Central memory CD8-positive, alpha-beta T cell (primary cell): ENCODE results near the gene NUP214.
"Not testable (repeated sequence)": the region's sequence is repeated elsewhere in the genome, so short reads cannot be mapped to it uniquely, and the experiment has no call there.

ENCODE experiments used
- ATAC-seq: fragments of 150-1000 bp; cut with Tn5 transposase; replicated peaks from 2 replicates; pipeline ENCODE4 v1.10.0; 2022; ENCODE audit warnings: mild to moderate bottlenecking, moderate FRiP score, moderate number of reproducible peaks; ENCODE audit not compliant: poor library complexity, severe bottlenecking; ENCODE audit errors: extremely low read depth
- DNase-seq, 2 donors: peaks; one replicate each; pipeline ENCODE4 v3.0.0; 2021; ENCODE audit warnings: low spot score in 2 of 2
- H3K27ac Mint-ChIP-seq: one replicate; pipeline ENCODE4 v1.8.0; 2022; ENCODE audit warnings: low read depth, mild to moderate bottlenecking, moderate library complexity, mixed read lengths
- H3K27me3 Mint-ChIP-seq: one replicate; pipeline ENCODE4 v1.8.0; 2022; ENCODE audit warnings: mixed read lengths
- H3K36me3 Mint-ChIP-seq: one replicate; pipeline ENCODE4 v1.8.0; 2022; ENCODE audit warnings: mild to moderate bottlenecking, moderate library complexity, mixed read lengths; ENCODE audit not compliant: insufficient read depth
- H3K4me1 Mint-ChIP-seq: one replicate; pipeline ENCODE4 v1.8.0; 2022; ENCODE audit warnings: mixed read lengths
- H3K4me3 Mint-ChIP-seq: one replicate; pipeline ENCODE4 v1.8.0; 2022; ENCODE audit warnings: mild to moderate bottlenecking, moderate library complexity, mixed read lengths
- H3K9me3 Mint-ChIP-seq: one replicate; pipeline ENCODE4 v1.8.0; 2022; ENCODE audit warnings: mixed read lengths

Gene NUP214

DNA sequence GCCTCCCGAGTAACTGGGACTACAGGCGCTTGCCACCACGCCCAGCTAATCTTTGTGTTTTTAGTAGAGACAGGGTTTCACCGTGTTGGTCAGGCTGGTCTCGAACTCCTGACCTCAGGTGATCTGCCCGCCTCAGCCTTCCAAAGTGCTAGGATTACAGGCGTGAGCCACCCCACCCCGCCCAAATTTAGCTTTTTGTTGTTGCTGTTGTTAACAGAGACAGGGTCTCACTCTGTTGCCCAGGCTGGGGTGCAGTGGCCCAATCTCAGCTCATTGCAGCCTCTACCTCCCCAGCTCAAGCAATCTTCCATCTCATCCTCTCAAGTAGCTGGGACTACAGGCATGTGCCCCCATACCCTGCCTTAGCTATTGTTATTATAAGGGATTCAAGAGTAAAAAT lies 25.5 kb upstream of the NUP214 start:
- H3K4me3 Mint-ChIP-seq, H3K27ac Mint-ChIP-seq, DNase-seq, H3K4me1 Mint-ChIP-seq, H3K9me3 Mint-ChIP-seq, ATAC-seq, H3K36me3 Mint-ChIP-seq: not testable (repeated sequence)
- peaks cover 31% of the 10 kb centered on the region for H3K27me3 Mint-ChIP-seq

DNA sequence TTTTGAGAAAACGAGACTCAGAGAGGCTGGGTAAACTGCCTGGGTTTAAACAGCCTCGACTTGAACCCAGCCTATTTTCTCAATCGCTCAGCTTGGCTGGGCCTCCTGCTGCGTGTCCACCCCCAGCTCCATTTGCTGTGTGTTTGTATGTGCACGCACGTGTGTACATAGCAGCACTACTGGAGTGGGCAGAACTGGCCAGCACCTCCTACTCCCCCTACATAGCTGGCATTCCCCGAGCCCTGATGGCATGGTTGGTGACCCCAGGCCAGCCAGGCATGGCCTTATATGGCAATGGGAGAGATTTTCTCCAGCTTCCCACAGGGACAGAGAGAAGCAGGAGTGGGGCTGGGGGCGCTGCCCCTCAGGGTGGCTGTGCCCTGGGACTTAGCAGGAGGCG lies 24.9 kb upstream of the NUP214 start:
- DNase-seq, result no peak
- Mint-ChIP-seq H3K27ac (no peak overlapping the region), H3K36me3 (no peaks in the 10 kb centered on the region), H3K4me1 (peaks cover 5% of the 10 kb centered on the region), H3K4me3 (no peak overlapping the region), H3K9me3 (no peaks in the 10 kb centered on the region), H3K27me3 (peaks cover 25% of the 10 kb centered on the region)
- ATAC-seq, result no peak

DNA sequence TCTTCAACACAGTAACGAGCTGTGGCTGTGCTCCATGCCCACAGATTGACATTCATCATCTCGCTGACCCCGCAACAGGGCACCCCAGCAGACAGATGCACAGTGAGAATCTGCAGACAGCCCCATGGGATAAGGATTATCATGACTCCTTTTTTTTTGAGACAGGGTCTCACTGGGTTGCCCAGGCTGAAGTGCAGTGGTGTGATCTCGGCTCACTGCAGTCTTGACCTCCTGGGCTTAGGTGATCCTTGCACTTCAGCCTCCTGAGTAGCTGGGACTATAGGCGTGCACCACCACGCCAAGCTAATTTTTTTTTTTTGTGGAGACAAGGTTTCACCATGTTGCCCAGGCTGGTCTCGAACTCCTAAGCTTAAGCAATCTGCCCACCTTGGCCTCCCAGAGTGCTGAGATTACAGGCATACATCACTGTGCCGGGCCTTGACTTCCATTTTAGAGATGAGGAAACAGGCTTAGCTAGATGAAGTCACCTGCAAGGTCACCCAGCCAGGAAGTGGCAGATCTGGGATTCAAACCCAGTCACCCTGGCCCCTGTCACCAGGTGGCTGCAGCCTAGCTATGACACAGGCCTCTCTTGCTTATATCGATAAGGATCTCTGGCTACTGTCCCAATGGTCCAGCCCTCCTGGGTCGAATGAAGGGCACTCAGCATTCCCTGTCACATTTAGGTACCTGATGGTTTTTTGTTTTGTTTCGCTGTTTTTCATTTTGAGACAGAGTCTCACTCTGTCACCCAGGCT lies 24.0 kb upstream of the NUP214 start:
- DNase-seq (no peak), ATAC-seq (no peak)
- no peaks in the 10 kb centered on the region for H3K36me3 Mint-ChIP-seq
- peaks cover 5% of the 10 kb centered on the region for H3K4me1 Mint-ChIP-seq
- no peaks in the 10 kb centered on the region for H3K9me3 Mint-ChIP-seq
- no peak overlapping the region for H3K4me3 Mint-ChIP-seq
- no peak overlapping the region for H3K27ac Mint-ChIP-seq
- H3K27me3 Mint-ChIP-seq, result peaks cover 24% of the 10 kb centered on the region

GRCh38 chr9:131103024-131103423 lies 22.4 kb upstream of the NUP214 start:
- Mint-ChIP-seq H3K27ac (no peak overlapping the region), H3K9me3 (no peaks in the 10 kb centered on the region), H3K4me3 (no peak overlapping the region), H3K36me3 (no peaks in the 10 kb centered on the region), H3K4me1 (no peaks in the 10 kb centered on the region), H3K27me3 (peaks cover 28% of the 10 kb centered on the region)
- DNase-seq (no peak), ATAC-seq (no peak)

DNA sequence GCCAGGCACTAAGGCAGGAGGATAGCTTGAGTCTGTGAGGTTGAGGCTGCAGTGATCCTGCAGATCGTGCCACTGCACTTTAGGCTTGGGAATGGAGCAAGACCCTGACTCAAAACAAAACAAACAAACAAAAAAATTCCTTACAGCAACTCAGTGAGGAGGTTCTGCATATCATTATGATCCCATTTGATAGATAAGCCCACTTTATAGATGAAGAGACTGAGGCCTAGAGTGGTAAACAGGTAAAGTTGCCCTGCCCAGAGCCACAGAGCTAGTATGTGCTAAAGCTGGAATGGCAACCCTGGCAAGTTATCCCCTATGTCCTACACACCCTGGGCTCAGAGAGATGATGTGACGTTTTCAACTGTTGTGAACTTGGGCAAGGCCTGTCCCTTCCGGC lies 21.9 kb upstream of the NUP214 start:
- H3K27ac Mint-ChIP-seq, result no peak overlapping the region
- DNase-seq (no peak), ATAC-seq (no peak)
- H3K4me1 Mint-ChIP-seq, result no peaks in the 10 kb centered on the region
- no peaks in the 10 kb centered on the region for H3K9me3 Mint-ChIP-seq
- no peaks in the 10 kb centered on the region for H3K36me3 Mint-ChIP-seq
- H3K4me3 Mint-ChIP-seq, result no peak overlapping the region
- H3K27me3 Mint-ChIP-seq, result peaks cover 24% of the 10 kb centered on the region

- no peak overlapping the region for H3K4me3 Mint-ChIP-seq
- no peak for ATAC-seq
- H3K9me3 Mint-ChIP-seq, result no peaks in the 10 kb centered on the region
- H3K4me1 Mint-ChIP-seq, result no peaks in the 10 kb centered on the region
- peaks cover 24% of the 10 kb centered on the region for H3K27me3 Mint-ChIP-seq
- H3K27ac Mint-ChIP-seq, result no peak overlapping the region
- no peaks in the 10 kb centered on the region for H3K36me3 Mint-ChIP-seq
- no peak for DNase-seq
These were observed 21.2 kb upstream of the NUP214 start for GRCh38 chr9:131104016-131104740.

- H3K27me3 Mint-ChIP-seq, result peaks cover 24% of the 10 kb centered on the region
- no peak overlapping the region for H3K4me3 Mint-ChIP-seq
- no peaks in the 10 kb centered on the region for H3K4me1 Mint-ChIP-seq
- no peaks in the 10 kb centered on the region for H3K36me3 Mint-ChIP-seq
- no peaks in the 10 kb centered on the region for H3K9me3 Mint-ChIP-seq
- no peak overlapping the region for H3K27ac Mint-ChIP-seq
- DNase-seq (no peak), ATAC-seq (no peak)
These were observed 19.4 kb upstream of the NUP214 start for GRCh38 chr9:131105952-131106351.

DNA sequence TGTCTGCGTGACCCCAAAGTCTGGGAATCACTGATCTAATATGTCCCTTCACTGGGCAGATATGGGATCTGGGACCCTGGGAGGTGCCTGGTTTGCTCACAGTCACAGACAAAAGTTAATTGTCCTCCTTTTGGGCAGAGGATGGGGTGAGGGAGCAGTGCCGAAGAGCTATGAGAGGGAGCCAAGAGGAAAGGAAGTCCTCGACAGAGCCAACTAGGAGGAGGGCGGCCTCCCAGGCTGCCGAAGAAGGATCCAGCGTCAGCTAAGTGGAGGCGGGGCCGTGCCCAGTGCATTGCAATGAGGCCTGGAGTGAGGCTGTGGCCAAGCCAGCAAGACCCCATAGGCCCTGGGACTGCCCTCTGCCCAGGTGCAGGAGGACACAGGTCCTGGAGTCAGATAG lies 17.6 kb upstream of the NUP214 start:
- no peaks in the 10 kb centered on the region for H3K4me1 Mint-ChIP-seq
- DNase-seq (no peak), ATAC-seq (no peak)
- H3K36me3 Mint-ChIP-seq, result no peaks in the 10 kb centered on the region
- H3K9me3 Mint-ChIP-seq, result no peaks in the 10 kb centered on the region
- no peak overlapping the region for H3K27ac Mint-ChIP-seq
- no peak overlapping the region for H3K4me3 Mint-ChIP-seq
- H3K27me3 Mint-ChIP-seq, result peaks cover 29% of the 10 kb centered on the region

DNA sequence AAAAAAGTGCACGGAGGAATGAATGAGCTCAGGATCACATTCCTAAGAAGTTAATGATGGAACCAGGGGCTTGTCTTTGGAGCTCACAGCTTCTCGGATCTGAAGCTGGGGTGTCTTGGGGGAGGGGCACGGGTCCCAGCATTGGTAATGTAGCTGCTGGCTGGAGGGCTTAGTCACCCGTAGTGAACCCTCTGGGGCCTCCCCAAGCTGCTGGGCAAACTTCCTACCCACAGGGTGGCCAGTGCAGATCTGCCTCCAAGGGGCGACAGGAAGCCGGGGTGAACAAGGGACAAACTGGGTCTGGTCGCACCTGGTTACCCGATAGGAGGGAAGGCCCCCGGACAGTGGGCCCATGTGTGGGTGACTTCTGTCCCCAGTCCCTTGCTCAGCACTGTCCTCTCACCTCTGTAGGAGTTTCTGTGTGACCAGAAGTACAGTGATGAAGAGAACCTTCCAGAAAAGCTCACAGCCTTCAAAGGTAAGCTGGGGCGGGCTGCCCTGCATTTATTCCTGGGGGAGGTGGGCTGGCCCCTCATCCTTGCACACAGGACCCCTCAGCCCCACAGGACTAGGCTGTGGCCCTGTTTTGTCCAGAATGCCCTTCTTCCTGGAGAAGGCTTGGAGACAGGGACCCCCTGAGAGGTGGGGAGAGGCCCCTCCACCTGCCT lies 14.1 kb upstream of the NUP214 start:
- Mint-ChIP-seq H3K27ac (no peak overlapping the region), H3K4me3 (no peak overlapping the region), H3K27me3 (peaks cover 40% of the 10 kb centered on the region), H3K9me3 (no peaks in the 10 kb centered on the region), H3K36me3 (no peaks in the 10 kb centered on the region), H3K4me1 (no peaks in the 10 kb centered on the region)
- ATAC-seq (no peak), DNase-seq (no peak)

DNA sequence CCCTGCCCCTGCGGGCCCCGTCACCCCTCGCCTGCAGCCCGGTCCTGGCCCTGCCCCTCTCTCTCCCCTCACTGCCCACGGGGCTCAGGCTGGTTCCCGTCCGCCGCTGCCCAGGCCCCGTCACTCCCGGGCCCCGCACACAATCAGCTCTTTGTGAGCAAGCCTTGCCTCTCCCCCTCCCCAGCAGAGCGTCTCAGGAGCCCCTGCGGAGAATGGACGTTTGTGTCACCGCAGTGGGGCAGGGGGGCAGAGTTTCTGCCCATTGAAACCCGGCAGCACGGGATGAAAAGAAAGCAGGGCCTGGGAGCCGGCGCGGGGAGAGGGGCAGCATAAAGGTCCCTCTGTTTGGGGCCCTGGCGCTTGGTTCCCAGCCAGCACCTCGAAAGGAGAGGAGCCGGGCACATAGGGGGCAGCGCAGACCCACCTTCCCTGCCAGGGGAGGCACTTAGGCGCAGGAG lies 13.5 kb upstream of the NUP214 start:
- Mint-ChIP-seq H3K9me3 (no peaks in the 10 kb centered on the region), H3K27ac (no peak overlapping the region), H3K27me3 (peaks cover 35% of the 10 kb centered on the region), H3K36me3 (no peaks in the 10 kb centered on the region), H3K4me1 (no peaks in the 10 kb centered on the region), H3K4me3 (no peak overlapping the region)
- ATAC-seq (no peak), DNase-seq (no peak)

DNA sequence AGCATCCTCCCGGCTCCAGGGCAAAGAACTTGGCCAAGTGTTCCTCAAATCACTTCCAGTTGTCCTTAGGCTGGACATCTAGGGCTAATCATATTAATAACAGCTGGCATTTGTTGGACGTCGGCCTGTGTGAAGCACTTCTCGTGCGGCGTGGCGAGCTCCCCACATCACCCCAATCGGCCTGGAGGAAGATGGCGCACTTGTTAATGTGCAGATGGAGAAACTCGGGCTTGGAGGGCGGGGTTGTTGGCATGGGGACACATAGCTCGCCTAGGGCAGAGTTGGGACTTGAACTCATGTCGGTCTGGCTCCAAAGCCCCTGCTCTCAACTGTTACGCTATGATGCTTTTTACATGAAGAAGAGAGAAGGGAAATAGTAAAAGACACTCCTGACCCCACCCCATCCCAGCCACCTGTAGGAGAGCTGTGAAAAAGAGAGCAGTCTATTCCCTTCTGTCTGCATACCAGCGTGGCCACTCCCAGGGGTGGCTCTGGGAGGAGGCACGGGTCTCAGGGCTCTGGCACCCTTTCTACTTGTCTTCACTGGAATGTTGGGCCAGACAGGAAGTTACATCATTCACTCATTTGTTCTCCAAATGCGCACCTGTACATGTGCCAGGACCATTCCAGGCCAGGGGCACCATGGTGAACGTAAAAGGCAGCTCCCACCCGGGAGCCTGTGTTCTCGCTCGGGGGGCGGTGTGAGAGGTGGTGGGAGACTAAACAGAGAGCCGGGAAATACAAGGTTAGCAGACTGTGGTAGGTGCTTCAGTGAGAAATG lies 12.8 kb upstream of the NUP214 start:
- no peak overlapping the region for H3K27ac Mint-ChIP-seq
- H3K27me3 Mint-ChIP-seq, result peaks cover 35% of the 10 kb centered on the region
- no peak overlapping the region for H3K4me3 Mint-ChIP-seq
- no peaks in the 10 kb centered on the region for H3K4me1 Mint-ChIP-seq
- no peaks in the 10 kb centered on the region for H3K36me3 Mint-ChIP-seq
- H3K9me3 Mint-ChIP-seq, result no peaks in the 10 kb centered on the region
- DNase-seq, result no peak
- no peak for ATAC-seq

- H3K4me3 Mint-ChIP-seq, result no peak overlapping the region
- no peaks in the 10 kb centered on the region for H3K9me3 Mint-ChIP-seq
- no peaks in the 10 kb centered on the region for H3K4me1 Mint-ChIP-seq
- no peak overlapping the region for H3K27ac Mint-ChIP-seq
- DNase-seq, result no peak
- H3K36me3 Mint-ChIP-seq, result no peaks in the 10 kb centered on the region
- ATAC-seq, result no peak
- peaks cover 38% of the 10 kb centered on the region for H3K27me3 Mint-ChIP-seq
These were observed 11.7 kb upstream of the NUP214 start for GRCh38 chr9:131113655-131114054.
